Mammary epithelial cell (primary cell): ENCODE results near the gene MAML3.

Experiments used
- CTCF ChIP-seq, 2 donors: IDR thresholded peaks in 1 of 2; conservative IDR thresholded peaks in 1 of 2; 2 replicates each; pipeline ENCODE4 v1.5.1; 2011 to 2012; ENCODE audit warnings: inconsistent platforms in 2 of 2, low read length in 2 of 2, mild to moderate bottlenecking in 2 of 2, control low read depth in 1 of 2, low read depth in 1 of 2; ENCODE audit not compliant: insufficient read depth in 1 of 2; ENCODE audit errors: extremely low read depth in 1 of 2
- EZH2 ChIP-seq: IDR thresholded peaks from 2 replicates; pipeline ENCODE4 v1.6.1; 2012; ENCODE audit warnings: low read length, inconsistent platforms, borderline replicate concordance

- no peak for TF ChIP-seq CTCF (conservative IDR thresholded peaks at IDR 0.05 in 1 of 2, IDR thresholded peaks at IDR 0.05 in 1 of 2; ENCODE audit: extremely low read depth in 1 of 2, insufficient read depth in 1 of 2, low read depth in 1 of 2, low read length in 2 of 2)
- TF ChIP-seq EZH2: no peak
Observed at GRCh38 chr4:139718833-139719232, 435.2 kb downstream of the MAML3 start.
